Measurements from ENCODE around the gene ATF7.
"Not testable (repeated sequence)": the region's sequence is repeated elsewhere in the genome, so short reads cannot be mapped to it uniquely, and the experiment has no call there.

The ATF7 gene

GRCh38 chr12:53483225-53483978 lies 142.8 kb downstream of the ATF7 start:
- peak; percentile 58 for TF ChIP-seq SPI1 (IDR thresholded peaks at IDR 0.05; ENCODE audit: low read depth, low read length)
- TF ChIP-seq POLR2AphosphoS5 (IDR thresholded peaks at IDR 0.05; ENCODE audit: low read depth, low read length), result peak; percentile 43
- no peak for TF ChIP-seq PAX5 (IDR thresholded peaks at IDR 0.05; ENCODE audit: insufficient read depth, low read length, severe bottlenecking)
- TF ChIP-seq POU2F2 (IDR thresholded peaks at IDR 0.05; ENCODE audit: low read depth, low read length), result no peak; the same call in none of the 2 replicates
- TF ChIP-seq TAF1 (IDR thresholded peaks at IDR 0.05; ENCODE audit: low read depth, low read length), result no peak
- peak; percentile 76 for TF ChIP-seq POLR2A (IDR thresholded peaks at IDR 0.05; ENCODE audit: low read depth, low read length)
- no peak for DNase-seq (ENCODE audit: insufficient read length, low spot score)
- peak; percentile 31 for FAIRE-seq

- no peak for FAIRE-seq
- no peak for DNase-seq (ENCODE audit: insufficient read length, low spot score)
- TF ChIP-seq PAX5 (IDR thresholded peaks at IDR 0.05; ENCODE audit: insufficient read depth, low read length, severe bottlenecking), result no peak
- TF ChIP-seq POLR2AphosphoS5 (IDR thresholded peaks at IDR 0.05; ENCODE audit: low read depth, low read length), result peak; percentile 81
- peak; percentile 50 for TF ChIP-seq POU2F2 (IDR thresholded peaks at IDR 0.05; ENCODE audit: low read depth, low read length)
- TF ChIP-seq POLR2A (IDR thresholded peaks at IDR 0.05; ENCODE audit: low read depth, low read length), result peak; percentile 74
Observed at GRCh38 chr12:53482626-53483168, 143.5 kb downstream of the ATF7 start.

- TF ChIP-seq POU2F2 (IDR thresholded peaks at IDR 0.05; ENCODE audit: low read depth, low read length) (no peak; the same call in 1 of the 2 replicates), POLR2A (IDR thresholded peaks at IDR 0.05; ENCODE audit: low read depth, low read length) (no peak; the same call in 1 of the 2 replicates), SPI1 (IDR thresholded peaks at IDR 0.05; ENCODE audit: low read depth, low read length) (no peak), PAX5 (IDR thresholded peaks at IDR 0.05; ENCODE audit: insufficient read depth, low read length, severe bottlenecking) (no peak), POLR2AphosphoS5 (IDR thresholded peaks at IDR 0.05; ENCODE audit: low read depth, low read length) (no peak), TAF1 (IDR thresholded peaks at IDR 0.05; ENCODE audit: low read depth, low read length) (no peak)
- DNase-seq (ENCODE audit: insufficient read length, low spot score), result no peak
- no peak for FAIRE-seq
Observed at GRCh38 chr12:53481939-53482586, 144.1 kb downstream of the ATF7 start.

GRCh38 chr12:53481458-53481857 lies 144.7 kb downstream of the ATF7 start:
- TF ChIP-seq POLR2A (IDR thresholded peaks at IDR 0.05; ENCODE audit: low read depth, low read length), result peak; percentile 50; the same call in 1 of the 2 replicates
- not testable (repeated sequence) for DNase-seq (ENCODE audit: insufficient read length, low spot score)

GRCh38 chr12:53480491-53481442 lies 145.4 kb downstream of the ATF7 start:
- FAIRE-seq (no peak), DNase-seq (ENCODE audit: insufficient read length, low spot score) (no peak)
- TF ChIP-seq POU2F2 (IDR thresholded peaks at IDR 0.05; ENCODE audit: low read depth, low read length), result no peak
- TF ChIP-seq SPI1 (IDR thresholded peaks at IDR 0.05; ENCODE audit: low read depth, low read length), result no peak
- TF ChIP-seq POLR2A (IDR thresholded peaks at IDR 0.05; ENCODE audit: low read depth, low read length), result peak; percentile 48; the same call in 1 of the 2 replicates
- TF ChIP-seq TAF1 (IDR thresholded peaks at IDR 0.05; ENCODE audit: low read depth, low read length), result no peak
- no peak for TF ChIP-seq PAX5 (IDR thresholded peaks at IDR 0.05; ENCODE audit: insufficient read depth, low read length, severe bottlenecking)
- peak; percentile 79 for TF ChIP-seq POLR2AphosphoS5 (IDR thresholded peaks at IDR 0.05; ENCODE audit: low read depth, low read length)

More at GRCh38 chr12:53481458-53481857, 144.7 kb downstream of the ATF7 start:
- not testable (repeated sequence) for FAIRE-seq

- FAIRE-seq, result no peak
- TF ChIP-seq POLR2AphosphoS5 (IDR thresholded peaks at IDR 0.05; ENCODE audit: low read depth, low read length), result no peak; the same call in 1 of the 2 replicates
- TF ChIP-seq POU2F2 (IDR thresholded peaks at IDR 0.05; ENCODE audit: low read depth, low read length), result no peak
- TF ChIP-seq TAF1 (IDR thresholded peaks at IDR 0.05; ENCODE audit: low read depth, low read length), result no peak
- TF ChIP-seq POLR2A (IDR thresholded peaks at IDR 0.05; ENCODE audit: low read depth, low read length), result no peak
- TF ChIP-seq SPI1 (IDR thresholded peaks at IDR 0.05; ENCODE audit: low read depth, low read length), result no peak
- no peak for TF ChIP-seq PAX5 (IDR thresholded peaks at IDR 0.05; ENCODE audit: insufficient read depth, low read length, severe bottlenecking)
- no peak for DNase-seq (ENCODE audit: insufficient read length, low spot score)
Observed at GRCh38 chr12:53479331-53479730, 146.9 kb downstream of the ATF7 start.

GRCh38 chr12:53478865-53479264 lies 147.3 kb downstream of the ATF7 start:
- DNase-seq (ENCODE audit: insufficient read length, low spot score), result no peak
- no peak for FAIRE-seq
- no peak for TF ChIP-seq SPI1 (IDR thresholded peaks at IDR 0.05; ENCODE audit: low read depth, low read length)
- no peak for TF ChIP-seq PAX5 (IDR thresholded peaks at IDR 0.05; ENCODE audit: insufficient read depth, low read length, severe bottlenecking)
- TF ChIP-seq POLR2A (IDR thresholded peaks at IDR 0.05; ENCODE audit: low read depth, low read length), result peak; percentile 33; the same call in 1 of the 2 replicates
- no peak for TF ChIP-seq TAF1 (IDR thresholded peaks at IDR 0.05; ENCODE audit: low read depth, low read length)
- TF ChIP-seq POLR2AphosphoS5 (IDR thresholded peaks at IDR 0.05; ENCODE audit: low read depth, low read length), result peak; percentile 39; the same call in 1 of the 2 replicates
- no peak for TF ChIP-seq POU2F2 (IDR thresholded peaks at IDR 0.05; ENCODE audit: low read depth, low read length)

- TF ChIP-seq POU2F2 (IDR thresholded peaks at IDR 0.05; ENCODE audit: low read depth, low read length) (no peak), POLR2AphosphoS5 (IDR thresholded peaks at IDR 0.05; ENCODE audit: low read depth, low read length) (0 out of 2 replicates have a peak, but pooled peaks have one; percentile 54)
- no peak for FAIRE-seq
Observed at GRCh38 chr12:53476769-53477209, 149.4 kb downstream of the ATF7 start.

GRCh38 chr12:53474819-53475218 lies 151.4 kb downstream of the ATF7 start:
- TF ChIP-seq POLR2A (IDR thresholded peaks at IDR 0.05; ENCODE audit: low read depth, low read length), result no peak
- no peak for TF ChIP-seq POU2F2 (IDR thresholded peaks at IDR 0.05; ENCODE audit: low read depth, low read length)
- TF ChIP-seq PAX5 (IDR thresholded peaks at IDR 0.05; ENCODE audit: insufficient read depth, low read length, severe bottlenecking), result no peak
- TF ChIP-seq SPI1 (IDR thresholded peaks at IDR 0.05; ENCODE audit: low read depth, low read length), result no peak
- TF ChIP-seq TAF1 (IDR thresholded peaks at IDR 0.05; ENCODE audit: low read depth, low read length), result no peak
- no peak for TF ChIP-seq POLR2AphosphoS5 (IDR thresholded peaks at IDR 0.05; ENCODE audit: low read depth, low read length)
- FAIRE-seq (no peak), DNase-seq (ENCODE audit: insufficient read length, low spot score) (no peak)

More at GRCh38 chr12:53476769-53477209, 149.4 kb downstream of the ATF7 start:
- DNase-seq (ENCODE audit: insufficient read length, low spot score), result no peak
